ENCODE data around the gene NLRC3.

GRCh38 chr16:3575491-3575890 is 1.7 kb downstream of the NLRC3 start:
- TF ChIP-seq CTCF (IDR thresholded peaks at IDR 0.05) (no peak), EZH2 (IDR thresholded peaks at IDR 0.05; ENCODE audit: borderline replicate concordance, insufficient read depth, low read depth, low read length, poor library complexity, severe bottlenecking) (no peak)
